Neural progenitor cell (in vitro differentiated cells): ENCODE results near the gene SURF1. TPM values are rescaled to one million over a fixed set of nuclear protein-coding genes. Genes with fewer than 3 reads are reported as not detected.
A peak's percentile ranks its signal among the peaks of the same experiment; 100 is the strongest.

ENCODE experiments used
- DNase-seq: peaks from one replicate; pipeline ENCODE4 v3.0.0-alpha.2; 2016; ENCODE audit warnings: low spot score
- H2AFZ ChIP-seq: fragments of 200-600 bp; sonication (generic); replicated peaks from 2 replicates; pipeline ENCODE4 v1.6.1; 2016; ENCODE audit warnings: antibody characterized with exemption
- H3F3A ChIP-seq: fragments of 200-600 bp; sonication (generic); 2 replicates; pipeline ENCODE4 v1.6.1; 2016; ENCODE audit warnings: antibody characterized with exemption, low read depth
- H3K27ac ChIP-seq: fragments of 200-600 bp; sonication (generic); 2 replicates; pipeline ENCODE4 v1.5.1; 2016; ENCODE audit warnings: mild to moderate bottlenecking
- H3K27me3 ChIP-seq: fragments of 200-600 bp; sonication (generic); 2 replicates; pipeline ENCODE4 v1.6.1; 2016; ENCODE audit warnings: mild to moderate bottlenecking, moderate library complexity
- H3K36me3 ChIP-seq: fragments of 200-600 bp; sonication (generic); 2 replicates; pipeline ENCODE4 v1.5.1; 2016
- H3K4me1 ChIP-seq: fragments of 200-600 bp; sonication (generic); 2 replicates; pipeline ENCODE4 v1.6.1; 2016; ENCODE audit warnings: mixed run types
- H3K4me2 ChIP-seq: fragments of 200-600 bp; sonication (generic); 2 replicates; pipeline ENCODE4 v1.6.1; 2016
- H3K4me3 ChIP-seq: fragments of 200-600 bp; sonication (generic); 2 replicates; pipeline ENCODE4 v1.5.1; 2016
- H3K79me2 ChIP-seq: fragments of 200-600 bp; sonication (generic); 2 replicates; pipeline ENCODE4 v1.6.1; 2016; ENCODE audit warnings: low read depth
- H3K9ac ChIP-seq: fragments of 200-600 bp; sonication (generic); 2 replicates; pipeline ENCODE4 v1.6.1; 2016
- H3K9me3 ChIP-seq: fragments of 200-600 bp; sonication (generic); 2 replicates; pipeline ENCODE4 v1.5.1; 2016; ENCODE audit warnings: low read depth
- H4K20me1 ChIP-seq: fragments of 200-600 bp; sonication (generic); 2 replicates; pipeline ENCODE4 v1.6.1; 2016; ENCODE audit warnings: low read depth
- H3K27ac Mint-ChIP-seq: 3 replicates; pipeline ENCODE4 v1.8.0; 2021; ENCODE audit warnings: mixed read lengths
- H3K27me3 Mint-ChIP-seq: 2 replicates; pipeline ENCODE4 v1.8.0; 2022; ENCODE audit warnings: low read depth, mild to moderate bottlenecking, inconsistent platforms, moderate library complexity, mixed read lengths; ENCODE audit not compliant: insufficient read depth
- H3K36me3 Mint-ChIP-seq: 3 replicates; pipeline ENCODE4 v1.8.0; 2021; ENCODE audit warnings: mixed read lengths
- H3K4me1 Mint-ChIP-seq: 3 replicates; pipeline ENCODE4 v1.8.0; 2021; ENCODE audit warnings: mixed read lengths
- H3K4me3 Mint-ChIP-seq: 3 replicates; pipeline ENCODE4 v1.8.0; 2021; ENCODE audit warnings: mild to moderate bottlenecking, moderate library complexity, mixed read lengths
- H3K9me3 Mint-ChIP-seq: 3 replicates; pipeline ENCODE4 v1.8.0; 2020; ENCODE audit warnings: mixed read lengths
- CTCF ChIP-seq: fragments of 200-600 bp; sonication (generic); IDR thresholded peaks from 2 replicates; pipeline ENCODE4 v1.5.1; 2017; ENCODE audit warnings: antibody characterized with exemption, mild to moderate bottlenecking
- EZH2 ChIP-seq: fragments of 200-600 bp; sonication (generic); IDR thresholded peaks from 2 replicates; pipeline ENCODE4 v1.6.1; 2017; ENCODE audit warnings: antibody characterized with exemption, mild to moderate bottlenecking, moderate library complexity
- EZH2phosphoT487 ChIP-seq: fragments of 200-600 bp; sonication (generic); IDR thresholded peaks from 2 replicates; pipeline ENCODE4 v1.6.1; 2017; ENCODE audit warnings: antibody characterized with exemption
- total RNA-seq: library from RNA; depleted of rRNA; stranded (reverse); fragments of >200 nt; gene quantifications from 2 replicates; pipeline ENCODE4 v1.2.3, GENCODE V29; 2015; ENCODE audit warnings: low replicate concordance

Gene SURF1
- total RNA-seq, 1 donor from 2014 or later = 31.0 TPM

DNA sequence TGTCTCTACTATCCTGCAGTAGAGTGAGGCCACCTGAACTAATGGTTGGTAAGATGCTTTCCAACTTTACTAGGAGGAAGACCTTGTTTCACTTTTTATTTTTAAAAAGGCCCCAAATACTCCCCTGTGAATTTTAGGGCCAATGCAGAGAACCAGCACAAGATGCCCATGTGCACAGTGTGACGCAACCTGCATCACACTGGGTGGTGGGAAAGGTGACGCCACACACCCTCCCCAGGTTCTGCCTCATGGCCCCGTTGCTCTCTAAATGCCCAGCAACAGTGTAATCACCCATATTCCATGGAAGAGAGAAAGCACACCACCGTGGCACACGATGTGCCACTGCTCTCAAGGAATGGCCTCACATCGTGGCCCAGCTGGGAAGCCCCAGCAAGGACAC, 13.1 kb upstream of the SURF1 start:
- Histone ChIP-seq H3K27ac (no peak overlapping the region), H3K79me2 (peaks cover 87% of the 10 kb centered on the region), H3K4me2 (no peak overlapping the region), H3F3A (no peaks in the 10 kb centered on the region), H3K4me3 (no peak overlapping the region), H3K4me1 (peaks cover under 1% of the 10 kb centered on the region), H3K36me3 (no peaks in the 10 kb centered on the region), H4K20me1 (peaks cover 94% of the 10 kb centered on the region), H2AFZ (no peak overlapping the region), H3K27me3 (no peaks in the 10 kb centered on the region), H3K9me3 (no peaks in the 10 kb centered on the region), H3K9ac (no peak overlapping the region)
- no peak overlapping the region for H3K27ac Mint-ChIP-seq
- peaks cover 12% of the 10 kb centered on the region for H3K36me3 Mint-ChIP-seq
- TF ChIP-seq CTCF (no peak), EZH2 (no peak), EZH2phosphoT487 (no peak)
- no peaks in the 10 kb centered on the region for H3K9me3 Mint-ChIP-seq
- peaks cover 3% of the 10 kb centered on the region for H3K27me3 Mint-ChIP-seq
- no peak overlapping the region for H3K4me3 Mint-ChIP-seq
- peaks cover 8% of the 10 kb centered on the region for H3K4me1 Mint-ChIP-seq
- DNase-seq = no peak

DNA sequence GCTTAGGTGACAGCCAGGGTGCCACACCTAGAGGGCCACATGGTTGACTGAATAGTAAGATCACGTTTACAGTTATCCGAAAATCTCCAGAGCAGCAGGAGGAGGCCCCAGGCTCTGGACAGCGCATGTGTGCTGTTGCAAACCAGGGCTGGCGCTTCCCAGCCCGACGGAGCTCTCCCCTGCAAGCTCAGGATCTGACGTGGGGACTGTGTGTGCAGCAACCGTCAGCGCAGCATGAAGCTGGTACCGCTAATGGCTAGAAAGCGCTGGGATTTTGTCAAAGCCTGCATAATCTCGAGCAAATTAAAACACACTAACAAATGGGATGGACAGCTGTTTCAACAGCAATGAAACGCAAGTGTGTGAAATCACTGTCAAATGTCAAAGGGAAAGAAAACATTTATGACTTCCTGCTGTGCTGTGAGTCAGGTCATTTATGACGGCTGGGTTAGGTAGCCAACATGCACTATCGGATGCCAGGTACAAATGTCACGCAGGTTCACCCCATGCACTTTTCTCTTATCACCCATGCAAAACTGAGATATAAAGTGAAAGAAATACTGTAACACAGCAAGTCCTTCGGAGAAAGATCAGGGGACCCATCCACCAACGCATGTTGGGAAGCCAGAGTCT, 12.1 kb upstream of the SURF1 start:
- no peak overlapping the region for H3K4me3 ChIP-seq
- H3K4me1 ChIP-seq = no peaks in the 10 kb centered on the region
- Mint-ChIP-seq H3K9me3 (no peaks in the 10 kb centered on the region), H3K27me3 (peaks cover 4% of the 10 kb centered on the region), H3K36me3 (peaks cover 18% of the 10 kb centered on the region), H3K4me3 (no peak overlapping the region), H3K4me1 (peaks cover 8% of the 10 kb centered on the region), H3K27ac (peak overlapping the region; percentile 64)
- DNase-seq = no peak
- H3K4me2 ChIP-seq = no peak overlapping the region
- peaks cover 84% of the 10 kb centered on the region for H4K20me1 ChIP-seq
- peaks cover 76% of the 10 kb centered on the region for H3K79me2 ChIP-seq
- TF ChIP-seq EZH2phosphoT487 = no peak
- no peak for TF ChIP-seq EZH2
- no peak for TF ChIP-seq CTCF
- no peaks in the 10 kb centered on the region for H3F3A ChIP-seq
- no peak overlapping the region for H2AFZ ChIP-seq
- no peaks in the 10 kb centered on the region for H3K36me3 ChIP-seq
- H3K9ac ChIP-seq = no peak overlapping the region
- H3K27ac ChIP-seq = no peak overlapping the region
- H3K9me3 ChIP-seq = no peaks in the 10 kb centered on the region
- H3K27me3 ChIP-seq = no peaks in the 10 kb centered on the region

DNA sequence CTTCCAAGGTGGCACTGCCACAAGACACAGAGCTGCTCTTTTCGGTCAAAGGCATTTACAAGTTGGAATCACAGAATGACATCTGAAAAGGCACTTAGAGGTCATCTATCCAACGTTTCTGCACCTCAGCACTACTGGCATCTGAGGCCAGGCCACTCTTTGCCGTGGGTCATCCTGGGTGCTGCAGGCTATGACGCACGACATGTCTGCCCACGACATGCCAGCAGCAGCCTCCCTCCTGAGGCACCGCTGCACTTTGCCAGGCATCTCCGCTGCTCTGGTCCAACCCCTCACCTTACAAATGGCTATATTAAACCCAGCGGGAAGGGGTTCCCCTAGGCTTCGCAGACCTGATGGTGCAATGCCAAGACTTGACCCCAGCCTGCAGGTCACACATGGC, 11.5 kb upstream of the SURF1 start:
- DNase-seq = no peak
- Histone ChIP-seq H3K79me2 (peaks cover 70% of the 10 kb centered on the region), H3K4me3 (no peak overlapping the region)

More for the DNA sequence above, 11.5 kb upstream of the SURF1 start:
- Histone ChIP-seq H3F3A (no peaks in the 10 kb centered on the region), H3K4me1 (no peaks in the 10 kb centered on the region), H3K36me3 (no peaks in the 10 kb centered on the region), H3K9ac (no peak overlapping the region), H3K4me2 (no peak overlapping the region), H3K27ac (no peak overlapping the region), H2AFZ (no peak overlapping the region), H3K9me3 (no peaks in the 10 kb centered on the region), H3K27me3 (no peaks in the 10 kb centered on the region), H4K20me1 (peaks cover 78% of the 10 kb centered on the region)
- peaks cover 8% of the 10 kb centered on the region for H3K27me3 Mint-ChIP-seq
- peaks cover 8% of the 10 kb centered on the region for H3K4me1 Mint-ChIP-seq
- H3K27ac Mint-ChIP-seq = no peak overlapping the region
- peaks cover 20% of the 10 kb centered on the region for H3K36me3 Mint-ChIP-seq
- no peak overlapping the region for H3K4me3 Mint-ChIP-seq
- no peaks in the 10 kb centered on the region for H3K9me3 Mint-ChIP-seq
- no peak for TF ChIP-seq EZH2
- TF ChIP-seq CTCF = no peak
- TF ChIP-seq EZH2phosphoT487 = no peak
